GM21447 (cell line): ENCODE measurements around the gene PIBF1.
"Not testable (repeated sequence)": the region's sequence is repeated elsewhere in the genome, so short reads cannot be mapped to it uniquely, and the experiment has no call there.

Experiments
- ATAC-seq: cut with Tn5 transposase; IDR thresholded peaks from one replicate; pipeline ENCODE4 v1.9.1; 2021; ENCODE audit not compliant: unreplicated experiment

Gene PIBF1

GRCh38 chr13:72820898-72821279 is 39.0 kb downstream of the PIBF1 start:
- no peak for ATAC-seq

- ATAC-seq: no peak
These were observed 41.1 kb downstream of the PIBF1 start for GRCh38 chr13:72823081-72823480.

GRCh38 chr13:72823724-72824123 is 41.8 kb downstream of the PIBF1 start:
- no peak for ATAC-seq

- no peak for ATAC-seq
These were observed 52.7 kb downstream of the PIBF1 start for GRCh38 chr13:72834601-72835000.

GRCh38 chr13:72839831-72840426 is 58.0 kb downstream of the PIBF1 start:
- ATAC-seq: peak; percentile 97

- ATAC-seq: no peak
These were observed 61.1 kb downstream of the PIBF1 start for GRCh38 chr13:72842991-72843390.

- not testable (repeated sequence) for ATAC-seq
These were observed 63.2 kb downstream of the PIBF1 start for GRCh38 chr13:72845148-72845547.

GRCh38 chr13:72849571-72849970 is 67.6 kb downstream of the PIBF1 start:
- no peak for ATAC-seq

- ATAC-seq: no peak
These were observed 69.2 kb downstream of the PIBF1 start for GRCh38 chr13:72850959-72851677.

GRCh38 chr13:72851678-72852014 is 69.7 kb downstream of the PIBF1 start:
- ATAC-seq: no peak

GRCh38 chr13:72852207-72852606 is 70.3 kb downstream of the PIBF1 start:
- ATAC-seq: no peak

GRCh38 chr13:72853000-72853399 is 71.1 kb downstream of the PIBF1 start:
- no peak for ATAC-seq

GRCh38 chr13:72864142-72865011 is 82.4 kb downstream of the PIBF1 start:
- ATAC-seq: peak; percentile 91

GRCh38 chr13:72868229-72868628 is 86.3 kb downstream of the PIBF1 start:
- no peak for ATAC-seq

- no peak for ATAC-seq
These were observed 93.3 kb downstream of the PIBF1 start for GRCh38 chr13:72875233-72875632.

GRCh38 chr13:72884101-72884500 is 102.2 kb downstream of the PIBF1 start:
- no peak for ATAC-seq

GRCh38 chr13:72886272-72887067 is 104.5 kb downstream of the PIBF1 start:
- ATAC-seq: no peak

- no peak for ATAC-seq
These were observed 107.6 kb downstream of the PIBF1 start for GRCh38 chr13:72889495-72889894.

GRCh38 chr13:72890546-72890945 is 108.6 kb downstream of the PIBF1 start:
- no peak for ATAC-seq

GRCh38 chr13:72891423-72891822 is 109.5 kb downstream of the PIBF1 start:
- no peak for ATAC-seq

GRCh38 chr13:72896869-72897268 is 114.9 kb downstream of the PIBF1 start:
- ATAC-seq: no peak
